Rectal smooth muscle tissue (tissue), 1 donor: ENCODE data around the gene EXPH5.

Experiments used
- H3K27ac ChIP-seq: one replicate; pipeline ENCODE4 v1.7.0; 2013; ENCODE audit warnings: low read depth, low read length, inconsistent platforms
- H3K27me3 ChIP-seq: one replicate; pipeline ENCODE4 v1.7.0; 2013; ENCODE audit warnings: low read length; ENCODE audit not compliant: control insufficient read depth, insufficient read depth
- H3K36me3 ChIP-seq: one replicate; pipeline ENCODE4 v1.7.0; 2013; ENCODE audit warnings: low read length; ENCODE audit not compliant: control insufficient read depth, insufficient read depth
- H3K4me1 ChIP-seq: one replicate; pipeline ENCODE4 v1.7.0; 2013; ENCODE audit warnings: low read length; ENCODE audit not compliant: control insufficient read depth, insufficient read depth
- H3K4me3 ChIP-seq: one replicate; pipeline ENCODE4 v1.7.0; 2013; ENCODE audit warnings: low read length
- H3K9ac ChIP-seq: one replicate; pipeline ENCODE4 v1.7.0; 2013; ENCODE audit warnings: low read length

EXPH5 gene

GRCh38 chr11:108545909-108546501 is 47.6 kb downstream of the EXPH5 start:
- H3K4me1 ChIP-seq: no peaks in the 10 kb centered on the region
- no peak overlapping the region for H3K27ac ChIP-seq
- H3K9ac ChIP-seq: no peak overlapping the region
- no peak overlapping the region for H3K4me3 ChIP-seq
- no peaks in the 10 kb centered on the region for H3K36me3 ChIP-seq
- H3K27me3 ChIP-seq: no peaks in the 10 kb centered on the region

GRCh38 chr11:108543316-108543964 is 50.1 kb downstream of the EXPH5 start:
- no peaks in the 10 kb centered on the region for H3K4me1 ChIP-seq
- no peak overlapping the region for H3K27ac ChIP-seq
- H3K27me3 ChIP-seq: no peaks in the 10 kb centered on the region
- H3K4me3 ChIP-seq: no peak overlapping the region
- no peaks in the 10 kb centered on the region for H3K36me3 ChIP-seq
- H3K9ac ChIP-seq: no peak overlapping the region

GRCh38 chr11:108541531-108541930 is 52.0 kb downstream of the EXPH5 start:
- Histone ChIP-seq H3K27me3 (no peaks in the 10 kb centered on the region), H3K4me3 (no peak overlapping the region), H3K4me1 (no peaks in the 10 kb centered on the region), H3K9ac (no peak overlapping the region), H3K27ac (no peak overlapping the region), H3K36me3 (no peaks in the 10 kb centered on the region)

GRCh38 chr11:108538502-108538901 is 55.1 kb downstream of the EXPH5 start:
- peaks cover 2% of the 10 kb centered on the region for H3K36me3 ChIP-seq
- H3K4me3 ChIP-seq: no peak overlapping the region
- H3K27me3 ChIP-seq: no peaks in the 10 kb centered on the region
- no peak overlapping the region for H3K9ac ChIP-seq
- no peak overlapping the region for H3K27ac ChIP-seq
- H3K4me1 ChIP-seq: no peaks in the 10 kb centered on the region

GRCh38 chr11:108538022-108538424 is 55.5 kb downstream of the EXPH5 start:
- H3K4me1 ChIP-seq: no peaks in the 10 kb centered on the region
- H3K27ac ChIP-seq: no peak overlapping the region
- no peak overlapping the region for H3K9ac ChIP-seq
- no peaks in the 10 kb centered on the region for H3K27me3 ChIP-seq
- peaks cover 2% of the 10 kb centered on the region for H3K36me3 ChIP-seq
- no peak overlapping the region for H3K4me3 ChIP-seq

- Histone ChIP-seq H3K9ac (no peak overlapping the region), H3K27me3 (no peaks in the 10 kb centered on the region), H3K4me1 (no peaks in the 10 kb centered on the region), H3K4me3 (no peak overlapping the region), H3K27ac (no peak overlapping the region), H3K36me3 (peaks cover 2% of the 10 kb centered on the region)
Measured at GRCh38 chr11:108536783-108537182, 56.8 kb downstream of the EXPH5 start.

- Histone ChIP-seq H3K36me3 (peaks cover 2% of the 10 kb centered on the region), H3K4me3 (no peak overlapping the region), H3K9ac (no peak overlapping the region), H3K4me1 (no peaks in the 10 kb centered on the region), H3K27me3 (no peaks in the 10 kb centered on the region), H3K27ac (no peak overlapping the region)
Measured at GRCh38 chr11:108535384-108535955, 58.1 kb downstream of the EXPH5 start.

- Histone ChIP-seq H3K4me3 (no peak overlapping the region), H3K9ac (no peak overlapping the region), H3K4me1 (no peaks in the 10 kb centered on the region), H3K27ac (no peak overlapping the region), H3K36me3 (peaks cover 2% of the 10 kb centered on the region), H3K27me3 (no peaks in the 10 kb centered on the region)
Measured at GRCh38 chr11:108534274-108534882, 59.2 kb downstream of the EXPH5 start.

GRCh38 chr11:108530426-108530825 is 63.1 kb downstream of the EXPH5 start:
- Histone ChIP-seq H3K4me1 (no peaks in the 10 kb centered on the region), H3K27me3 (no peaks in the 10 kb centered on the region), H3K27ac (no peak overlapping the region)

GRCh38 chr11:108527382-108527781 is 66.2 kb downstream of the EXPH5 start:
- H3K4me1 ChIP-seq: no peaks in the 10 kb centered on the region
- no peak overlapping the region for H3K27ac ChIP-seq
- H3K9ac ChIP-seq: no peak overlapping the region
- no peaks in the 10 kb centered on the region for H3K27me3 ChIP-seq
- H3K4me3 ChIP-seq: no peak overlapping the region
- no peaks in the 10 kb centered on the region for H3K36me3 ChIP-seq

More at GRCh38 chr11:108530426-108530825, 63.1 kb downstream of the EXPH5 start:
- no peak overlapping the region for H3K9ac ChIP-seq
- no peaks in the 10 kb centered on the region for H3K36me3 ChIP-seq
- no peak overlapping the region for H3K4me3 ChIP-seq

DNA sequence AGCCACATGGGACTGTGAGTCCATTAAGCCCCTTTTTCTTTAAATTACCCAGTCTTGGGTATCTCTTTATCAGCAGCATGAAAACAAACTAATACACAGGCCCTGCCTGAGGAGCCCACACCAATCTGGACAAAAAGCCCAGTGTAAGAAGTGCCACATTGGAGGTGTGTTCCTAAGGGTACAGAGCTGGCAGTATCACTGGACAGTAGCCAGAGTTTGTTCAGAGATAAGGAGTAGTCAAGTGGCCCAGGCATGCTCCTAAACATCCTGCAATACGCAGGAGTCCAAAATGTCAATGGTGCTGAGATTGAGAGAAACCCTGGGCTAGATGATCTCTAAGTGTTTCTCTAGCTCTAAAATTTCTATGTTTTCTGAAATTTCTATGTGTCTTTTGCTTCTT is 68.4 kb downstream of the EXPH5 start:
- H3K4me1 ChIP-seq: no peaks in the 10 kb centered on the region
- H3K9ac ChIP-seq: no peak overlapping the region
- no peak overlapping the region for H3K27ac ChIP-seq
- no peaks in the 10 kb centered on the region for H3K36me3 ChIP-seq
- no peaks in the 10 kb centered on the region for H3K27me3 ChIP-seq
- H3K4me3 ChIP-seq: no peak overlapping the region

- H3K36me3 ChIP-seq: no peaks in the 10 kb centered on the region
- H3K27ac ChIP-seq: no peak overlapping the region
- H3K27me3 ChIP-seq: no peaks in the 10 kb centered on the region
- no peaks in the 10 kb centered on the region for H3K4me1 ChIP-seq
- H3K9ac ChIP-seq: no peak overlapping the region
- H3K4me3 ChIP-seq: no peak overlapping the region
Measured at GRCh38 chr11:108524422-108524821, 69.1 kb downstream of the EXPH5 start.
